Epithelial cell of esophagus (primary cell): ENCODE results near the gene FOXG1.

Source experiments
- DNase-seq: peaks from one replicate; pipeline ENCODE4 v3.0.0; 2010; ENCODE audit warnings: low read depth
- H3K4me3 ChIP-seq: 2 replicates; pipeline ENCODE4 v1.5.1; 2011; ENCODE audit warnings: mild to moderate bottlenecking, low read length, control low read depth
- CTCF ChIP-seq: IDR thresholded peaks from 2 replicates; pipeline ENCODE4 v1.5.1; 2011; ENCODE audit warnings: low read depth, mild to moderate bottlenecking, low read length, control low read depth, inconsistent platforms; ENCODE audit not compliant: insufficient read depth; ENCODE audit errors: missing control alignments

The FOXG1 gene

GRCh38 chr14:28772613-28773012 is 6.0 kb downstream of the FOXG1 start:
- DNase-seq: no peak

GRCh38 chr14:28773176-28773575 is 6.6 kb downstream of the FOXG1 start:
- TF ChIP-seq CTCF: no peak
- no peak for DNase-seq
- H3K4me3 ChIP-seq: no peak overlapping the region

More at GRCh38 chr14:28772613-28773012, 6.0 kb downstream of the FOXG1 start:
- no peak overlapping the region for H3K4me3 ChIP-seq
- TF ChIP-seq CTCF: no peak

- peak; percentile 51 for DNase-seq
- peak; percentile 32 for TF ChIP-seq CTCF
- no peak overlapping the region for H3K4me3 ChIP-seq
Observed at GRCh38 chr14:28773861-28774691, 7.5 kb downstream of the FOXG1 start.

GRCh38 chr14:28774764-28775735 is 8.5 kb downstream of the FOXG1 start:
- no peak overlapping the region for H3K4me3 ChIP-seq
- TF ChIP-seq CTCF: no peak
- no peak for DNase-seq

- no peak overlapping the region for H3K4me3 ChIP-seq
- no peak for TF ChIP-seq CTCF
- DNase-seq: no peak
Observed at GRCh38 chr14:28776482-28777266, 10.1 kb downstream of the FOXG1 start.

GRCh38 chr14:28777471-28778137 is 11.0 kb downstream of the FOXG1 start:
- H3K4me3 ChIP-seq: no peak overlapping the region
- TF ChIP-seq CTCF: no peak
- DNase-seq: no peak
